WTC11 (cell line): ENCODE data around the gene TMEM198. TPM values are rescaled to one million over a fixed set of nuclear protein-coding genes. Genes with fewer than 3 reads are reported as not detected.

Experiments
- ATAC-seq: fragments of 200-7000 bp; cut with Tn5 transposase; 2 replicates; pipeline ENCODE4 v1.10.0; 2021; ENCODE audit warnings: mild to moderate bottlenecking, moderate library complexity
- CTCF ChIA-PET: fragments of 300-600 bp; sonication (Branson Sonifier 250); formaldehyde crosslinking; loops from one replicate; lab custom pipeline; 2021; ENCODE audit warnings: antibody characterized with exemption; lab: Charles Lee
- POLR2A ChIA-PET: fragments of 350-600 bp; sonication (Branson Sonifier 250); formaldehyde crosslinking; loops from one replicate; lab custom pipeline; 2021; ENCODE audit warnings: antibody characterized with exemption; lab: Charles Lee
- DNase-seq: peaks from one replicate; pipeline ENCODE4 v3.0.0; 2021; ENCODE audit warnings: low spot score
- H3K27ac Mint-ChIP-seq: 2 replicates; pipeline ENCODE4 v1.8.0; 2021; ENCODE audit warnings: mixed read lengths
- H3K27me3 Mint-ChIP-seq: 2 replicates; pipeline ENCODE4 v1.8.0; 2021; ENCODE audit warnings: low read depth, mild to moderate bottlenecking, moderate library complexity, mixed read lengths
- H3K36me3 Mint-ChIP-seq: 2 replicates; pipeline ENCODE4 v1.8.0; 2021; ENCODE audit warnings: mixed read lengths
- H3K4me1 Mint-ChIP-seq: 2 replicates; pipeline ENCODE4 v1.8.0; 2022; ENCODE audit warnings: mixed read lengths
- H3K4me3 Mint-ChIP-seq: 2 replicates; pipeline ENCODE4 v1.8.0; 2021; ENCODE audit warnings: mild to moderate bottlenecking, moderate library complexity, mixed read lengths
- H3K9me3 Mint-ChIP-seq: 2 replicates; pipeline ENCODE4 v1.8.0; 2021; ENCODE audit warnings: mixed read lengths
- ATF1 ChIP-seq: sonication (generic); formaldehyde crosslinking; IDR thresholded peaks from 2 replicates; pipeline ENCODE4 v1.8.1; 2023; ENCODE audit warnings: mild to moderate bottlenecking, moderate library complexity, missing genetic modification reagents
- EMX1 ChIP-seq: fragments of 250-450 bp; sonication (Bioruptor Pico); IDR thresholded peaks from 2 replicates; pipeline ENCODE4 v1.8.0; 2021; ENCODE audit warnings: mild to moderate bottlenecking
- FOXK1 ChIP-seq: sonication (generic); formaldehyde crosslinking; IDR thresholded peaks from 2 replicates; pipeline ENCODE4 v1.8.0; 2022; ENCODE audit warnings: mild to moderate bottlenecking, moderate library complexity, missing genetic modification reagents
- FOXP1 ChIP-seq: sonication (generic); formaldehyde crosslinking; IDR thresholded peaks from 2 replicates; pipeline ENCODE4 v1.8.0; 2022; ENCODE audit warnings: missing genetic modification reagents, mild to moderate bottlenecking, moderate library complexity, borderline replicate concordance
- HMGA2 ChIP-seq: fragments of 250-450 bp; sonication (Bioruptor Pico); IDR thresholded peaks from 2 replicates; pipeline ENCODE4 v1.4.0; 2021; ENCODE audit warnings: mild to moderate bottlenecking, moderate library complexity
- IRF2 ChIP-seq: sonication (generic); formaldehyde crosslinking; IDR thresholded peaks from 2 replicates; pipeline ENCODE4 v1.8.0; 2022; ENCODE audit warnings: low read depth, missing genetic modification reagents, borderline replicate concordance
- MXD4 ChIP-seq: fragments of 250-450 bp; sonication (Bioruptor Pico); IDR thresholded peaks from 2 replicates; pipeline ENCODE4 v1.8.0; 2021; ENCODE audit warnings: mild to moderate bottlenecking, moderate library complexity, borderline replicate concordance
- MYBL2 ChIP-seq: sonication (generic); formaldehyde crosslinking; IDR thresholded peaks from 2 replicates; pipeline ENCODE4 v1.8.1; 2023; ENCODE audit warnings: mild to moderate bottlenecking, moderate library complexity, missing genetic modification reagents
- NFATC4 ChIP-seq: fragments of 250-450 bp; sonication (Bioruptor Pico); IDR thresholded peaks from 2 replicates; pipeline ENCODE4 v1.9.0; 2021; ENCODE audit warnings: mild to moderate bottlenecking
- RELA ChIP-seq: sonication (generic); formaldehyde crosslinking; IDR thresholded peaks from 2 replicates; pipeline ENCODE4 v1.8.1; 2022; ENCODE audit warnings: missing genetic modification reagents, mild to moderate bottlenecking, borderline replicate concordance
- SMAD4 ChIP-seq: sonication (generic); formaldehyde crosslinking; IDR thresholded peaks from 2 replicates; pipeline ENCODE4 v1.8.0; 2022; ENCODE audit warnings: mild to moderate bottlenecking, missing genetic modification reagents
- ZNF121 ChIP-seq: sonication (generic); formaldehyde crosslinking; IDR thresholded peaks from 2 replicates; pipeline ENCODE4 v1.8.0; 2023; ENCODE audit warnings: missing genetic modification reagents
- ZNF232 ChIP-seq: sonication (generic); formaldehyde crosslinking; IDR thresholded peaks from 2 replicates; pipeline ENCODE4 v1.8.0; 2022; ENCODE audit warnings: mild to moderate bottlenecking, missing genetic modification reagents
- ZNF263 ChIP-seq: sonication (generic); formaldehyde crosslinking; IDR thresholded peaks from 2 replicates; pipeline ENCODE4 v1.8.1; 2022; ENCODE audit warnings: low read depth, mild to moderate bottlenecking, moderate library complexity, missing genetic modification reagents
- ZNF423 ChIP-seq: fragments of 250-450 bp; sonication (Bioruptor Pico); IDR thresholded peaks from 2 replicates; pipeline ENCODE4 v2.1.2; 2022; ENCODE audit warnings: mild to moderate bottlenecking, moderate library complexity
- total RNA-seq: library from RNA; stranded (reverse); gene quantifications from 3 replicates; pipeline ENCODE4 v1.2.3, GENCODE V29; 2021
- TF ChIP-seq, protein P1 (sequence below): sonication (generic); formaldehyde crosslinking; IDR thresholded peaks from 2 replicates; pipeline ENCODE4 v1.8.1; 2023; ENCODE audit warnings: mild to moderate bottlenecking, missing genetic modification reagents, borderline replicate concordance
- TF ChIP-seq, protein P2 (sequence below): sonication (generic); formaldehyde crosslinking; IDR thresholded peaks from 2 replicates; pipeline ENCODE4 v1.8.1; 2022; ENCODE audit warnings: low read depth, mild to moderate bottlenecking, moderate library complexity, missing genetic modification reagents, borderline replicate concordance
- TF ChIP-seq, protein P3 (sequence below): sonication (generic); formaldehyde crosslinking; IDR thresholded peaks from 2 replicates; pipeline ENCODE4 v1.8.1; 2023; ENCODE audit warnings: mild to moderate bottlenecking, missing genetic modification reagents, moderate library complexity
- TF ChIP-seq, protein P4 (sequence below): sonication (generic); formaldehyde crosslinking; IDR thresholded peaks from 2 replicates; pipeline ENCODE4 v1.8.0; 2022; ENCODE audit warnings: mild to moderate bottlenecking, missing genetic modification reagents
- TF ChIP-seq, protein P5 (sequence below): sonication (generic); formaldehyde crosslinking; IDR thresholded peaks from 2 replicates; pipeline ENCODE4 v1.8.0; 2023; ENCODE audit warnings: missing genetic modification reagents, mild to moderate bottlenecking, borderline replicate concordance
- TF ChIP-seq, protein P6 (sequence below): sonication (generic); formaldehyde crosslinking; IDR thresholded peaks from 2 replicates; pipeline ENCODE4 v1.8.1; 2023; ENCODE audit warnings: mild to moderate bottlenecking, missing genetic modification reagents

The TMEM198 gene
- total RNA-seq, 1 experiment from 2014 or later: 7.1 TPM

DNA sequence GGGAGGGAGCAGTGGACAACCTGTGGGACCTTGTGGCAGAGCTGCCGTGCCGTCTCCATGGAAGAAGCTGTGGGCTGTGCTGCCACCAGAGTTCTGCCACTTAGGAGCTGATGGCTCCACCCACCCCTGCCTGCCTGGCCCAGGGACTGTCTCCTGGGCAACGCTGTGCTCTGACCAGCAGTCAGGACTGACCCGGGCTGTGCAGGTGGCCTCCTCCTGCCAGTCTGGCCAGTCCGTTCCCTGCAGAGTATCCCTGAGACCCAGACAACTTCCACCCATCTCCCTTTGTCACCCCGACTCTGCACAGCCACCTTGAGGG lies 16.8 kb upstream of the TMEM198 start (continued):
- TF ChIP-seq, protein P1, sequence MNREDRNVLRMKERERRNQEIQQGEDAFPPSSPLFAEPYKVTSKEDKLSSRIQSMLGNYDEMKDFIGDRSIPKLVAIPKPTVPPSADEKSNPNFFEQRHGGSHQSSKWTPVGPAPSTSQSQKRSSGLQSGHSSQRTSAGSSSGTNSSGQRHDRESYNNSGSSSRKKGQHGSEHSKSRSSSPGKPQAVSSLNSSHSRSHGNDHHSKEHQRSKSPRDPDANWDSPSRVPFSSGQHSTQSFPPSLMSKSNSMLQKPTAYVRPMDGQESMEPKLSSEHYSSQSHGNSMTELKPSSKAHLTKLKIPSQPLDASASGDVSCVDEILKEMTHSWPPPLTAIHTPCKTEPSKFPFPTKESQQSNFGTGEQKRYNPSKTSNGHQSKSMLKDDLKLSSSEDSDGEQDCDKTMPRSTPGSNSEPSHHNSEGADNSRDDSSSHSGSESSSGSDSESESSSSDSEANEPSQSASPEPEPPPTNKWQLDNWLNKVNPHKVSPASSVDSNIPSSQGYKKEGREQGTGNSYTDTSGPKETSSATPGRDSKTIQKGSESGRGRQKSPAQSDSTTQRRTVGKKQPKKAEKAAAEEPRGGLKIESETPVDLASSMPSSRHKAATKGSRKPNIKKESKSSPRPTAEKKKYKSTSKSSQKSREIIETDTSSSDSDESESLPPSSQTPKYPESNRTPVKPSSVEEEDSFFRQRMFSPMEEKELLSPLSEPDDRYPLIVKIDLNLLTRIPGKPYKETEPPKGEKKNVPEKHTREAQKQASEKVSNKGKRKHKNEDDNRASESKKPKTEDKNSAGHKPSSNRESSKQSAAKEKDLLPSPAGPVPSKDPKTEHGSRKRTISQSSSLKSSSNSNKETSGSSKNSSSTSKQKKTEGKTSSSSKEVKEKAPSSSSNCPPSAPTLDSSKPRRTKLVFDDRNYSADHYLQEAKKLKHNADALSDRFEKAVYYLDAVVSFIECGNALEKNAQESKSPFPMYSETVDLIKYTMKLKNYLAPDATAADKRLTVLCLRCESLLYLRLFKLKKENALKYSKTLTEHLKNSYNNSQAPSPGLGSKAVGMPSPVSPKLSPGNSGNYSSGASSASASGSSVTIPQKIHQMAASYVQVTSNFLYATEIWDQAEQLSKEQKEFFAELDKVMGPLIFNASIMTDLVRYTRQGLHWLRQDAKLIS (CRISPR knock-in tag): no peak
- TF ChIP-seq MXD4 (CRISPR knock-in tag) (no peak), ZNF423 (no peak), ATF1 (CRISPR knock-in tag) (no peak), HMGA2 (CRISPR knock-in tag) (no peak), IRF2 (CRISPR knock-in tag) (no peak)
- TF ChIP-seq, protein P2, sequence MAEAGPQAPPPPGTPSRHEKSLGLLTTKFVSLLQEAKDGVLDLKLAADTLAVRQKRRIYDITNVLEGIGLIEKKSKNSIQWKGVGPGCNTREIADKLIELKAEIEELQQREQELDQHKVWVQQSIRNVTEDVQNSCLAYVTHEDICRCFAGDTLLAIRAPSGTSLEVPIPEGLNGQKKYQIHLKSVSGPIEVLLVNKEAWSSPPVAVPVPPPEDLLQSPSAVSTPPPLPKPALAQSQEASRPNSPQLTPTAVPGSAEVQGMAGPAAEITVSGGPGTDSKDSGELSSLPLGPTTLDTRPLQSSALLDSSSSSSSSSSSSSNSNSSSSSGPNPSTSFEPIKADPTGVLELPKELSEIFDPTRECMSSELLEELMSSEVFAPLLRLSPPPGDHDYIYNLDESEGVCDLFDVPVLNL (CRISPR knock-in tag): no peak

DNA sequence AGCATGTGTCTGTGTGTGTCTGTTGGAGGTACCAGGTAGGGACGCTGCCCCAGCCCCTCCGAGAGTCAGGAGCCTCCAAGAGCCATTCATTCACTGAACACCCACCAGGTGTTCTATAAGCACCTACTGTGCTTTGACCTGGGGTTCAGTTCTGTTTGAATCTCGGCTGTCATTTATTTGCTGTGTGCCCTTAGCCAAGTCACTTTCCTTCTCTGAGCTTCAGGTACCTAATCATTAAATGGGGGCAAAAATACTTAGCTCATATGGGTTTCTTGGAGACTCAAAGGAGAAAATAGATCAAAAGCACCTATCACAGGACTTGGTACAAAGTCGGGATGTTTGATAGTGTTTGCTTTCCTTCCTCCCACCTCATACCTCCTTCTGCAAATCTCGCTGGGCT lies 16.4 kb upstream of the TMEM198 start:
- no peaks in the 10 kb centered on the region for H3K36me3 Mint-ChIP-seq

More for the DNA sequence above, 16.4 kb upstream of the TMEM198 start:
- TF ChIP-seq NFATC4 (CRISPR knock-in tag) (no peak), ZNF121 (no peak), ZNF232 (CRISPR knock-in tag) (no peak), FOXK1 (CRISPR knock-in tag) (no peak), IRF2 (CRISPR knock-in tag) (no peak), MYBL2 (CRISPR knock-in tag) (no peak), RELA (CRISPR knock-in tag) (no peak), ZNF263 (no peak), FOXP1 (no peak), SMAD4 (CRISPR knock-in tag) (no peak), EMX1 (CRISPR knock-in tag) (no peak)
- TF ChIP-seq, protein P3, sequence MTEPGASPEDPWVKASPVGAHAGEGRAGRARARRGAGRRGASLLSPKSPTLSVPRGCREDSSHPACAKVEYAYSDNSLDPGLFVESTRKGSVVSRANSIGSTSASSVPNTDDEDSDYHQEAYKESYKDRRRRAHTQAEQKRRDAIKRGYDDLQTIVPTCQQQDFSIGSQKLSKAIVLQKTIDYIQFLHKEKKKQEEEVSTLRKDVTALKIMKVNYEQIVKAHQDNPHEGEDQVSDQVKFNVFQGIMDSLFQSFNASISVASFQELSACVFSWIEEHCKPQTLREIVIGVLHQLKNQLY (CRISPR knock-in tag): no peak
- TF ChIP-seq, protein P4, sequence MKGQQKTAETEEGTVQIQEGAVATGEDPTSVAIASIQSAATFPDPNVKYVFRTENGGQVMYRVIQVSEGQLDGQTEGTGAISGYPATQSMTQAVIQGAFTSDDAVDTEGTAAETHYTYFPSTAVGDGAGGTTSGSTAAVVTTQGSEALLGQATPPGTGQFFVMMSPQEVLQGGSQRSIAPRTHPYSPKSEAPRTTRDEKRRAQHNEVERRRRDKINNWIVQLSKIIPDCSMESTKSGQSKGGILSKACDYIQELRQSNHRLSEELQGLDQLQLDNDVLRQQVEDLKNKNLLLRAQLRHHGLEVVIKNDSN: no peak
- TF ChIP-seq, protein P5, sequence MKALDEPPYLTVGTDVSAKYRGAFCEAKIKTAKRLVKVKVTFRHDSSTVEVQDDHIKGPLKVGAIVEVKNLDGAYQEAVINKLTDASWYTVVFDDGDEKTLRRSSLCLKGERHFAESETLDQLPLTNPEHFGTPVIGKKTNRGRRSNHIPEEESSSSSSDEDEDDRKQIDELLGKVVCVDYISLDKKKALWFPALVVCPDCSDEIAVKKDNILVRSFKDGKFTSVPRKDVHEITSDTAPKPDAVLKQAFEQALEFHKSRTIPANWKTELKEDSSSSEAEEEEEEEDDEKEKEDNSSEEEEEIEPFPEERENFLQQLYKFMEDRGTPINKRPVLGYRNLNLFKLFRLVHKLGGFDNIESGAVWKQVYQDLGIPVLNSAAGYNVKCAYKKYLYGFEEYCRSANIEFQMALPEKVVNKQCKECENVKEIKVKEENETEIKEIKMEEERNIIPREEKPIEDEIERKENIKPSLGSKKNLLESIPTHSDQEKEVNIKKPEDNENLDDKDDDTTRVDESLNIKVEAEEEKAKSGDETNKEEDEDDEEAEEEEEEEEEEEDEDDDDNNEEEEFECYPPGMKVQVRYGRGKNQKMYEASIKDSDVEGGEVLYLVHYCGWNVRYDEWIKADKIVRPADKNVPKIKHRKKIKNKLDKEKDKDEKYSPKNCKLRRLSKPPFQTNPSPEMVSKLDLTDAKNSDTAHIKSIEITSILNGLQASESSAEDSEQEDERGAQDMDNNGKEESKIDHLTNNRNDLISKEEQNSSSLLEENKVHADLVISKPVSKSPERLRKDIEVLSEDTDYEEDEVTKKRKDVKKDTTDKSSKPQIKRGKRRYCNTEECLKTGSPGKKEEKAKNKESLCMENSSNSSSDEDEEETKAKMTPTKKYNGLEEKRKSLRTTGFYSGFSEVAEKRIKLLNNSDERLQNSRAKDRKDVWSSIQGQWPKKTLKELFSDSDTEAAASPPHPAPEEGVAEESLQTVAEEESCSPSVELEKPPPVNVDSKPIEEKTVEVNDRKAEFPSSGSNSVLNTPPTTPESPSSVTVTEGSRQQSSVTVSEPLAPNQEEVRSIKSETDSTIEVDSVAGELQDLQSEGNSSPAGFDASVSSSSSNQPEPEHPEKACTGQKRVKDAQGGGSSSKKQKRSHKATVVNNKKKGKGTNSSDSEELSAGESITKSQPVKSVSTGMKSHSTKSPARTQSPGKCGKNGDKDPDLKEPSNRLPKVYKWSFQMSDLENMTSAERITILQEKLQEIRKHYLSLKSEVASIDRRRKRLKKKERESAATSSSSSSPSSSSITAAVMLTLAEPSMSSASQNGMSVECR: no peak
- TF ChIP-seq, protein P6, sequence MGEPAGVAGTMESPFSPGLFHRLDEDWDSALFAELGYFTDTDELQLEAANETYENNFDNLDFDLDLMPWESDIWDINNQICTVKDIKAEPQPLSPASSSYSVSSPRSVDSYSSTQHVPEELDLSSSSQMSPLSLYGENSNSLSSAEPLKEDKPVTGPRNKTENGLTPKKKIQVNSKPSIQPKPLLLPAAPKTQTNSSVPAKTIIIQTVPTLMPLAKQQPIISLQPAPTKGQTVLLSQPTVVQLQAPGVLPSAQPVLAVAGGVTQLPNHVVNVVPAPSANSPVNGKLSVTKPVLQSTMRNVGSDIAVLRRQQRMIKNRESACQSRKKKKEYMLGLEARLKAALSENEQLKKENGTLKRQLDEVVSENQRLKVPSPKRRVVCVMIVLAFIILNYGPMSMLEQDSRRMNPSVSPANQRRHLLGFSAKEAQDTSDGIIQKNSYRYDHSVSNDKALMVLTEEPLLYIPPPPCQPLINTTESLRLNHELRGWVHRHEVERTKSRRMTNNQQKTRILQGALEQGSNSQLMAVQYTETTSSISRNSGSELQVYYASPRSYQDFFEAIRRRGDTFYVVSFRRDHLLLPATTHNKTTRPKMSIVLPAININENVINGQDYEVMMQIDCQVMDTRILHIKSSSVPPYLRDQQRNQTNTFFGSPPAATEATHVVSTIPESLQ: no peak
- TF ChIP-seq, all 79 proteins: peak for 0
- peaks cover 48% of the 10 kb centered on the region for H3K4me1 Mint-ChIP-seq
- DNase-seq (no peak), ATAC-seq (no peak)
- peaks cover 62% of the 10 kb centered on the region for H3K27me3 Mint-ChIP-seq
- ChIA-PET POLR2A (no interaction called here), CTCF (interaction anchor here (1.0 to 41.3 kb wide), 10 partner anchors 10 to 140 kb away, joined by 3 to 2316 read pairs (median 8); partner anchors contain the start of genes ASIC4, DNPEP, GMPPA and OBSL1)
- no peak overlapping the region for H3K27ac Mint-ChIP-seq
- no peaks in the 10 kb centered on the region for H3K9me3 Mint-ChIP-seq
- no peak overlapping the region for H3K4me3 Mint-ChIP-seq
